Measurements from ENCODE around the gene NAIF1.
"Not testable (repeated sequence)": the region's sequence is repeated elsewhere in the genome, so short reads cannot be mapped to it uniquely, and the experiment has no call there.

NAIF1 gene

DNA sequence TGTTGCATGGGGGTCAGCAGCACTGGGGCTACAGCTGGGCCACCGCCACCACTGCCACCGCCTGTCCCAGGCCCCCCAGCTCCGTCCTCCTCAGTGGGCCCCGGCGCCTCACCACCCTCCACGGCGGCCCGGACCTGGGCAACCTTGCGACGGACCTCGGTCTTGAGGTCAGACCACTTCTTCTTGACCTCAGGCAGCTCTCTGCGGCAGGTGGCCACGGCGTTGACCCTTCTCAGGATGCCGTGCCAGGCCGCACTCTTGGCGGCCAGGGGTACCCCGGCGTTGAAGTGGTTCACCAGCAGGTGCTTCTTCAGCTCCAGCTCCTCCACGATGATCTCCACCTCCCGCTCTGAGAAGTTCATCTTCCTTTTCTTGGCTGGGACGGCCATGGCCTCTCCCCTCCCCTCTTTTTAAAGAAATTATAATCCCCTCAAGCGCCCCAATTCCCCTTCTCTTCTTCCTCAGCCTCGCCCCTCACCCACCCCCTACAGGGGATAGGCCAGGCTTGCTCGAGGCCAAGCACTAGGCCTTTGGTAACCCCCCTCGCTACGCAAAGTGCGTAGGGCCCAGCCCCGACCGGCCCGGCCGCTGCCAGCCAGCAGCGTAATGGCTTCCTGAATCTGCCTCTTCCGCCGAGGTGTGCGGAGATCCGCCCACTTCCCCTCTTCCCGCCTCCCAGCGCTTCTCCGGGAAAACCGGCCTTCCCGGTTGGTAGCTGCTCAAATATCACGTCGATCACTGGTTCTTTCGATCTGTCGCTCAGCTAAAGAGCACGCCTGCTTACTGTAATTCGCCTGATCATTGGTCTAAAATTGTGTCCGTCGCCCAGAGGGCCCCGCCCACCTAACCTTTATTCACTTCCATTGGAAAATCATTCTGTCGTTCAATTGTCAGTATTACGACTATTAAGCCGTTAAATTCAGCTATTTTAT is at the start of gene NAIF1:
NAIF1 (minus strand) TSS at position 608 of the 932 bp plus-strand sequence; CDS start at position 389, 219 bp downstream.
- Mint-ChIP-seq H3K4me3 (no peak within 1 kb of the TSS), H3K27ac (no peak within 1 kb of the TSS), H3K4me1 (peaks cover 42% of the 10 kb centered on the region), H3K36me3 (peaks cover 12% of the 10 kb centered on the region), H3K9me3 (no peaks in the 10 kb centered on the region)
- ATAC-seq = peak; percentile 83
- DNase-seq (ENCODE audit: low spot score in 2 of 2) = peak; percentile 94 to 97

- H3K4me3 Mint-ChIP-seq = no peak overlapping the region
- no peak for DNase-seq (ENCODE audit: low spot score in 2 of 2)
- H3K4me1 Mint-ChIP-seq = peaks cover 14% of the 10 kb centered on the region
- peak overlapping the region; percentile 48 for H3K27ac Mint-ChIP-seq
- ATAC-seq = no peak
- peaks cover 24% of the 10 kb centered on the region for H3K36me3 Mint-ChIP-seq
- no peaks in the 10 kb centered on the region for H3K9me3 Mint-ChIP-seq
These were observed 49.3 kb upstream of the NAIF1 start for GRCh38 chr9:128116104-128117083.

DNA sequence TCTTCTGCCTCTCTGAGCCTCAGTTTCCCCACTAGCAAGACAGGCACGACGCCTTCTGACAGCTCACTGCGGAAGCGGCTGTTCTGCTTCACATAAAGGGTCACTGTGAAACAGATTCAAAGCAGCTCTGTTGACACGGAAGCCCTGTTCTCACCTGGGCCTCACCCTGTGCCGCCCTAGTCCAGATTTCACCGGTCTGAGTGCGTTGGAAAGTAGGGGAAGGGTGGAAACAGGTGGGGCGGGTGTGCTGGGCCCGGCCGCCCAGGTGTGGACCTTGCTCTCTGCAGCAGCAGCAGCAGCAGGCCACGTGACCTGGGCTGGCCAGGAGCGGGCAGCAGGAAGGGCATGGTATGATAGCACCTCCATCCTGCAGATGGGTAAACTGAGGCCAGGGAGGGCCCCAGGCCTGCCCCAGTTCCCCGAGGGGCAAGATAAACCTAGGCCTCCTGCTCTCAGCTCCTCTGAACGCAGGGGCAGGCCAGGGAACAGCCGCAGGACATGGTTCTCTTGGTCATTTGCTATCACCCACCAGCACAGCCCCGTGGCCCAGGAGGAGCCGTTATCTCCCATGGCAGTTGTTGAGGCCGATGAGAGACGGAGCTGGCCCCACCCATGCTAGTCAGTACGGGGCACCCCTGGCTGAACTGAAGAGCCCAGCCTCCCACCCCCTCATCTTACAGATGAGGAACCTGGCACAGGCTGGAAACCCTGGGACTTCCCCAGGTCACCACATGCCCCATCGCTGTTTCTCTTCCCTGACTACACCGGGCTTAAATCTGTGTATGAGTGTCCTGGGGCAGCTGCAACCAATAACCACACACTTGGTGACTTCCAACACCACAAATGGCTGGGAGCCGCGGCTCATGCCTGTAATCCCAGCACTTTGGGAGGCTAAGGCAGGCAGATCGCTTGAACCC is 48.3 kb upstream of the NAIF1 start:
- ATAC-seq (peak; percentile 57), DNase-seq (ENCODE audit: low spot score in 2 of 2) (no peak)
- peak overlapping the region; percentile 48 for H3K27ac Mint-ChIP-seq
- peaks cover 14% of the 10 kb centered on the region for H3K4me1 Mint-ChIP-seq
- no peaks in the 10 kb centered on the region for H3K9me3 Mint-ChIP-seq
- H3K36me3 Mint-ChIP-seq = peaks cover 23% of the 10 kb centered on the region
- H3K4me3 Mint-ChIP-seq = no peak overlapping the region

GRCh38 chr9:128114326-128115186 is 47.4 kb upstream of the NAIF1 start:
- H3K27ac Mint-ChIP-seq = no peak overlapping the region
- no peak for ATAC-seq
- no peaks in the 10 kb centered on the region for H3K9me3 Mint-ChIP-seq
- H3K4me1 Mint-ChIP-seq = peaks cover 17% of the 10 kb centered on the region
- no peak overlapping the region for H3K4me3 Mint-ChIP-seq
- DNase-seq (ENCODE audit: low spot score in 2 of 2) = no peak
- H3K36me3 Mint-ChIP-seq = peaks cover 32% of the 10 kb centered on the region

DNA sequence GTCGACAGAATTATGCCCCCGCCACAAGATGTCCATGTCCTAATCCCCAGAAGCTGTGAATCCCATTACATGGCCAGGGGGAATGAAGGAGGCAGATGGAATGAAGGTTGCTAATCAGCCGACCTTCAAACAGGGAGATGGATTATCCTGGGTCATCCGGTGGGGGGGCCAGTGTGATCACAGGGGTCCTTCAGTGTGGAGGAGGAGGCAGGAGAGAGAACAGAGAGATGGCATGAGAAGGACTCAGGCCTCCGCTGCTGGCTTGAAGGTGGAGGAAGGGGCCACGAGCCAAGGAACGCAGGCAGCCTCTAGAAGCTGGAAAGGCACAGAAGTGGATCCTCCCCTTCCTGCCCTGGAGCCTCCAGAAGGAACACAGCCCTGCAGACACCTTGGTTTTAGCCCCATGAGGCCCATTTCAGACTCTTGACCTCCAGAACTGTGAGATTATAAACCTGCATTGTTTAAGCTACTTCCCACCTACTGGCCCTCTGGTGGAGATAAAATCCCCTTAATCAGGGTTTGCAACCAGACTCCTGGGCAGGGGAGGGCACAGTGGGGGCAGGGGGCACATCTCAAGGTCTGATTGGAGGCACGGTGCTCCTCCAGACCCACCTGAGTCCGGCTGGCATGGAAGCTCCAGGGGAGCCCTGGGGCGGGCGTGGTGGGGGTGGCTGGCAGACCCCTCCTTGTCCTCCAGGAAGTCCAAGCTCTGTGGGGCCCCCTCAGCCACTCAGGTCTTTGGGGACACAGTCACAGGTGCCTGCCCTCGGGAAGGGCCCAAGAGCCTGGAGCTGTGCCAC is 46.6 kb upstream of the NAIF1 start:
- ATAC-seq (no peak), DNase-seq (ENCODE audit: low spot score in 2 of 2) (no peak)
- H3K4me1 Mint-ChIP-seq = peaks cover 19% of the 10 kb centered on the region
- peaks cover 33% of the 10 kb centered on the region for H3K36me3 Mint-ChIP-seq
- no peak overlapping the region for H3K27ac Mint-ChIP-seq
- no peaks in the 10 kb centered on the region for H3K9me3 Mint-ChIP-seq
- no peak overlapping the region for H3K4me3 Mint-ChIP-seq

- H3K36me3 Mint-ChIP-seq = peaks cover 45% of the 10 kb centered on the region
- DNase-seq (ENCODE audit: low spot score in 2 of 2); ATAC-seq; H3K27ac Mint-ChIP-seq; H3K4me1 Mint-ChIP-seq; H3K4me3 Mint-ChIP-seq; H3K9me3 Mint-ChIP-seq: not testable (repeated sequence)
These were observed 44.6 kb upstream of the NAIF1 start for GRCh38 chr9:128111726-128112125.

DNA sequence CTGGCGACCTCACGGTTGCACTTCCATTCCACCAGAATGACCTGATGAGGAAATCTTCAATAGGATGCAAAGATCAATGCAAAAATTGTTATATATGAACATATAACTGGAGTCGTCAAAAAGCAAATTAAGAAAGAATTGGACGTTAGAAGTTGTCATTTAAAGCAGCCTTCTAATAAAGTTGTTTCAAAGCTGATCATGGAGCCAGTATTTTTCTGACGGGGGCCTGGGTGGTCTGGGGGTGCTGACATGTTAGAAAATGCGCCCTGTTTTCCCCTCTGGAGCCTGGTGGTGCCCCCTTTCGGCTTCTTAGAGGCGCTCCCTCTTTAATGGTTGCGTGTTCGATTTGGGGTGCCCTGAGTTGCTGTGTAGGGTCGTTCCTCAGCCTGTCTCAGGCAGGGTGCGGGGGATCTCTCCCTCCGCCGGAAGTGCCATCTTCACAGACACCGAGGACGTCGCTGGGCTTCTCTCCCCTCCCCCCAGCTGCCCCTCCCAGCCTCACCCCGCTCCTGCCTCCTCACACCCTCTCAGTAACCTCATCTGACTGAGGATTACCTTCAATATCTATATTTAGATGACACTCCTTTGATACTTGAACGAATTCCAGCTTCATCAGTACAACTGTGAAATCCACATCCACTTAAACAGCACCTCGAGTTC is 42.1 kb upstream of the NAIF1 start:
- no peak overlapping the region for H3K4me3 Mint-ChIP-seq
- no peaks in the 10 kb centered on the region for H3K9me3 Mint-ChIP-seq
- H3K36me3 Mint-ChIP-seq = peaks cover 54% of the 10 kb centered on the region
- H3K4me1 Mint-ChIP-seq = peaks cover 5% of the 10 kb centered on the region
- DNase-seq (ENCODE audit: low spot score in 2 of 2) (no peak), ATAC-seq (no peak)
- H3K27ac Mint-ChIP-seq = no peak overlapping the region

GRCh38 chr9:128108269-128109049 is 41.3 kb upstream of the NAIF1 start:
- ATAC-seq (no peak), DNase-seq (ENCODE audit: low spot score in 2 of 2) (no peak)
- peaks cover 62% of the 10 kb centered on the region for H3K36me3 Mint-ChIP-seq
- peaks cover 9% of the 10 kb centered on the region for H3K4me1 Mint-ChIP-seq
- no peak overlapping the region for H3K4me3 Mint-ChIP-seq
- H3K9me3 Mint-ChIP-seq = no peaks in the 10 kb centered on the region
- peak overlapping the region; percentile 80 for H3K27ac Mint-ChIP-seq

DNA sequence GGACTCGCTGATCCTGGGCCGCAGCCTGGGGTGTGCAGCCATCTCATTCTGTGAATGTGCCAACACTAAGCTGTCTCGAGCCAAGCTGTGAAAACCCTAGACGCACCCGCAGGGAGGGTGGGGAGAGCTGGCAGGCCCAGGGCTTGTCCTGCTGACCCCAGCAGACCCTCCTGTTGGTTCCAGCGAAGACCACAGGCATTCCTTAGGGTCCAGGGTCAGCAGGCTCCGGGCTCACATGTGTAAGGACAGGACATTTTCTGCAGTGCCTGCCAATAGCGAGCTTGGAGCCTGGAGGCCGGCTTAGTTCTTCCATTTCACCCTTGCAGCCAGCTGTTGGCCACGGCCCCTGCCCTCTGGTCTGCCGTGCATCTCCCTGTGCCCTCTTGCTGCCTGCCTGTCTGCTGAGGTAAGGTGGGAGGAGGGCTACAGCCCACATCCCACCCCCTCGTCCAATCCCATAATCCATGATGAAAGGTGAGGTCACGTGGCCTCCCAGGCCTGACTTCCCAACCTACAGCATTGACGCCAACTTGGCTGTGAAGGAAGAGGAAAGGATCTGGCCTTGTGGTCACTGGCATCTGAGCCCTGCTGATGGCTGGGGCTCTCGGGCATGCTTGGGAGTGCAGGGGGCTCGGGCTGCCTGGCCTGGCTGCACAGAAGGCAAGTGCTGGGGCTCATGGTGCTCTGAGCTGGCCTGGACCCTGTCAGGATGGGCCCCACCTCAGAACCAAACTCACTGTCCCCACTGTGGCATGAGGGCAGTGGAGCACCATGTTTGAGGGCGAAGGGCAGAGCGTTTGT is 40.5 kb upstream of the NAIF1 start:
- ATAC-seq (no peak), DNase-seq (ENCODE audit: low spot score in 2 of 2) (no peak)
- peaks cover 69% of the 10 kb centered on the region for H3K36me3 Mint-ChIP-seq
- peaks cover 17% of the 10 kb centered on the region for H3K4me1 Mint-ChIP-seq
- H3K27ac Mint-ChIP-seq = peak overlapping the region; percentile 80
- no peak overlapping the region for H3K4me3 Mint-ChIP-seq
- H3K9me3 Mint-ChIP-seq = no peaks in the 10 kb centered on the region

DNA sequence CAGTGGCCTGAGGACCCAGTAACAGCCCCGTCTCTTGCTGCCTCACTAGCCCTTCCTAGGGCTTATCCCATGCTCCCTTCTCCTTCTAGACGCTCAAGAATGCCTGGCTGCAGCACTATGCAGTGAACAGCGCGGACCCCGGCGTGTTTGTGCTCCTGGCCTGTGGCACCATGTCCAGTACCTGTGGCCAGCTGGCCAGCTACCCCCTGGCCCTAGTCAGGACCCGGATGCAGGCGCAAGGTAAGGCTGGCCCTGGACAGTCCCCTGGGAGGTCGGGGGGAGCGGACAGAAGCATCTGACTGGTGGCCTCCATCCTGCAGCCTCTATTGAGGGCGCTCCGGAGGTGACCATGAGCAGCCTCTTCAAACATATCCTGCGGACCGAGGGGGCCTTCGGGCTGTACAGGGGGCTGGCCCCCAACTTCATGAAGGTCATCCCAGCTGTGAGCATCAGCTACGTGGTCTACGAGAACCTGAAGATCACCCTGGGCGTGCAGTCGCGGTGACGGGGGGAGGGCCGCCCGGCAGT is 39.9 kb upstream of the NAIF1 start:
- DNase-seq (ENCODE audit: low spot score in 2 of 2) = no peak
- no peak overlapping the region for H3K27ac Mint-ChIP-seq
- no peak for ATAC-seq
- H3K9me3 Mint-ChIP-seq = no peaks in the 10 kb centered on the region
- H3K4me3 Mint-ChIP-seq = no peak overlapping the region
- peaks cover 69% of the 10 kb centered on the region for H3K36me3 Mint-ChIP-seq
- H3K4me1 Mint-ChIP-seq = peaks cover 20% of the 10 kb centered on the region

DNA sequence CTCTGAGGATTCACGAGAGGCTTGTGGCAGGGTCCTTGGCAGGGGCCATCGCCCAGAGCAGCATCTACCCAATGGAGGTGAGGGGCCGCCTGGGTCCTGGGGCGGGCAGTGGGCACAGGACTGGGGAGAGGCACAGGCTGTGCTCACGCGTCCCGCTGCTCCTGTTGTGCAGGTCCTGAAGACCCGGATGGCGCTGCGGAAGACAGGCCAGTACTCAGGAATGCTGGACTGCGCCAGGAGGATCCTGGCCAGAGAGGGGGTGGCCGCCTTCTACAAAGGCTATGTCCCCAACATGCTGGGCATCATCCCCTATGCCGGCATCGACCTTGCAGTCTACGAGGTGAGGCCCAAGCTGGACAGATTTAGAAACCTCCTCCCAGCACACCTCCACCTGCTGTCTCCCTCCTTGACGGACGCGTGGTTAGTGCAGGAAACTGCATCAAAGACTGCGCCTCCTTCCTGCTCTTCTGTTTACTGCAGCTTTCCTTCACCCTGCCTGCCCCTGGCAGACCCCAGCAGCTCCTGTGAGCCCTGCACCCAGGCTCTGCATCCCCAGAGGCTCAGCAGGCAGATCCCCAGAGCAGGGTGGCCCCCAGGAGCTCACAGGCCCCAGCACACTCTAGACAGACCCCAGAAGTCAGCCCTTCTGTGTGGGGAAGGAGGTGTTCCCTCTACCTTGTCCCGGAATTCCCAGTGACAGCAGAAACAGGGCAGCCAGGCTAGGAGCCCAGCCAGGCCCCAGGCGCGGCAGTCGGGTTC is 39.2 kb upstream of the NAIF1 start:
- Mint-ChIP-seq H3K27ac (no peak overlapping the region), H3K4me3 (no peak overlapping the region), H3K36me3 (peaks cover 73% of the 10 kb centered on the region), H3K9me3 (no peaks in the 10 kb centered on the region), H3K4me1 (peaks cover 20% of the 10 kb centered on the region)
- DNase-seq (ENCODE audit: low spot score in 2 of 2) (no peak), ATAC-seq (no peak)

Measured in stimulated activated effector memory CD8-positive, alpha-beta T cell treated with anti-CD3 and anti-CD28 coated beads, Interleukin-12 subunit alpha, Interleukin-12 subunit beta, amount 100 ng/mL, for 72 hours (primary cell).